K562 (cell line): Measurements from ENCODE around the gene PSRC1. TPM values are rescaled to one million over a fixed set of nuclear protein-coding genes. Genes with fewer than 3 reads are reported as not detected.

Experiments
- E2F1 ChIP-seq: sonication (generic); formaldehyde crosslinking; IDR thresholded peaks from 2 replicates; pipeline ENCODE4 v1.8.1; 2023; ENCODE audit warnings: mild to moderate bottlenecking, missing genetic modification reagents, moderate library complexity
- FOXJ2 ChIP-seq: fragments of 200-800 bp; sonication (Bioruptor generic); IDR thresholded peaks from 2 replicates; pipeline ENCODE4 v1.6.1; 2016; ENCODE audit warnings: missing genetic modification characterization, missing compliant biosample characterization
- KDM5B ChIP-seq: fragments of 200-600 bp; sonication (generic); IDR thresholded peaks from 2 replicates; pipeline ENCODE4 v1.6.1; 2012; ENCODE audit warnings: low read depth, mild to moderate bottlenecking, moderate library complexity, low read length, control low read depth, inconsistent platforms; ENCODE audit not compliant: insufficient replicate concordance
- NEUROD1 ChIP-seq: fragments of 150-350 bp; IDR thresholded peaks from 2 replicates; pipeline ENCODE4 v1.6.1; 2014; ENCODE audit warnings: borderline replicate concordance, low read length, low read depth; ENCODE audit not compliant: partially characterized antibody
- PHF20 ChIP-seq: fragments of 450-650 bp; IDR thresholded peaks from 2 replicates; pipeline ENCODE4 v1.6.1; 2018; ENCODE audit not compliant: partially characterized antibody
- POLR2AphosphoS2 ChIP-seq: IDR thresholded peaks from 2 replicates; pipeline ENCODE4 v1.6.1; 2012; ENCODE audit warnings: low read length, improper control_type of control experiment
- POLR2AphosphoS5 ChIP-seq: IDR thresholded peaks from 2 replicates; pipeline ENCODE4 v1.6.1; 2011; ENCODE audit warnings: mild to moderate bottlenecking, low read depth, low read length, moderate library complexity; ENCODE audit not compliant: control insufficient read depth, insufficient read depth
- POLR2B ChIP-seq: fragments of 450-650 bp; IDR thresholded peaks from 2 replicates; pipeline ENCODE4 v1.6.1; 2018; ENCODE audit warnings: low read depth; ENCODE audit not compliant: partially characterized antibody
- PRDM10 ChIP-seq: fragments of 450-650 bp; IDR thresholded peaks from 2 replicates; pipeline ENCODE4 v1.6.1; 2018; ENCODE audit not compliant: partially characterized antibody
- PTBP1 ChIP-seq: fragments of 200-400 bp; formaldehyde crosslinking; IDR thresholded peaks from 2 replicates; pipeline ENCODE4 v1.6.1; 2017; ENCODE audit warnings: low read depth, low read length
- PYGO2 ChIP-seq: fragments of 450-650 bp; IDR thresholded peaks from 2 replicates; pipeline ENCODE4 v1.6.1; 2016; ENCODE audit warnings: mild to moderate bottlenecking, missing genetic modification characterization, moderate library complexity, missing compliant biosample characterization
- RB1 ChIP-seq: fragments of 450-650 bp; IDR thresholded peaks from 2 replicates; pipeline ENCODE4 v1.6.1; 2017; ENCODE audit warnings: low read depth, mild to moderate bottlenecking
- RBM17 ChIP-seq: fragments of 200-400 bp; formaldehyde crosslinking; IDR thresholded peaks from 2 replicates; pipeline ENCODE4 v1.6.1; 2017; ENCODE audit warnings: low read depth, mild to moderate bottlenecking, low read length, borderline replicate concordance
- SIN3B ChIP-seq: fragments of 450-650 bp; IDR thresholded peaks from 2 replicates; pipeline ENCODE4 v1.6.1; 2017; ENCODE audit warnings: low read depth, mild to moderate bottlenecking, moderate library complexity
- SMAD2 ChIP-seq: fragments of 150-350 bp; IDR thresholded peaks from 2 replicates; pipeline ENCODE4 v1.6.1; 2014; ENCODE audit warnings: low read depth, mild to moderate bottlenecking, low read length
- UBTF ChIP-seq, 2 experiments: IDR thresholded peaks; 2 replicates each; pipeline ENCODE4 v1.6.1; 2012; ENCODE audit warnings: improper control_type of control experiment in 2 of 2, low read depth in 2 of 2, low read length in 2 of 2, borderline replicate concordance in 1 of 2
- ZFX ChIP-seq: sonication (generic); formaldehyde crosslinking; IDR thresholded peaks from 2 replicates; pipeline ENCODE4 v1.8.0; 2022; ENCODE audit warnings: mild to moderate bottlenecking, missing genetic modification reagents, moderate library complexity
- ZNF274 ChIP-seq: IDR thresholded peaks from 2 replicates; pipeline ENCODE4 v1.6.1; 2011; ENCODE audit warnings: low read depth, mild to moderate bottlenecking, low read length, moderate library complexity, borderline replicate concordance
- ZNF511 ChIP-seq: sonication (generic); formaldehyde crosslinking; IDR thresholded peaks from 2 replicates; pipeline ENCODE4 v1.8.0; 2022; ENCODE audit warnings: mild to moderate bottlenecking, missing genetic modification reagents
- polyA plus RNA-seq, 8 experiments: library from polyadenylated mRNA; depleted of rRNA in 4 of 8; stranded (reverse) in 5 of 8; unstranded in 3 of 8; fragments of >200 nt; fragmentation: Nextera tagmentation in 2 of 8; fragmentation: Illumina TruSeq in 1 of 8; extraction: Ambion mirVana in 2 of 8; extraction: Trizol in 1 of 8; gene quantifications; 2 replicates each; pipeline versions ENCODE4 v1.2.1 to v1.2.3, GENCODE V29; 2011 to 2014; ENCODE audit warnings: inconsistent platforms in 1 of 8, missing spikeins in 1 of 8
- total RNA-seq, 7 experiments: library from RNA; depleted of rRNA in 6 of 7; stranded (reverse); fragments of >200 nt in 6 of 7; fragmentation: Illumina TruSeq in 2 of 7; extraction: Trizol in 2 of 7; gene quantifications; 2 replicates each; pipeline versions ENCODE4 v1.2.1 to v1.2.3, GENCODE V29; 2011 to 2021; ENCODE audit warnings: low replicate concordance in 1 of 7

PSRC1 gene
- total and polyA plus RNA-seq, 9 of the 15 experiments (the other 6 are each of a cell fraction or from before 2014, with no cell fraction given), result 6.5 to 65.2 (median 39.3) TPM

GRCh38 chr1:109263597-109264378, 19.2 kb downstream of the PSRC1 start (continued):
- no peak for TF ChIP-seq PRDM10
- TF ChIP-seq UBTF (IDR thresholded peaks at IDR 0.05; ENCODE audit: borderline replicate concordance in 1 of 2, low read depth in 2 of 2, low read length in 2 of 2), result peak; percentile 59 to 79; a peak in 2 of 4 replicates
- no peak for TF ChIP-seq FOXJ2 (tag)
- peak; percentile 96 for TF ChIP-seq E2F1 (CRISPR knock-in tag)
- peak; percentile 91 for TF ChIP-seq RB1
- no peak for TF ChIP-seq POLR2AphosphoS5
- no peak; the same call in 1 of the 2 replicates for TF ChIP-seq SIN3B
- no peak for TF ChIP-seq KDM5B
- no peak for TF ChIP-seq PHF20
- TF ChIP-seq POLR2AphosphoS2, result no peak
- no peak for TF ChIP-seq ZFX
- TF ChIP-seq POLR2B, result no peak
- no peak for TF ChIP-seq PYGO2 (tag)
- TF ChIP-seq PTBP1, result no peak
- peak; percentile 82 for TF ChIP-seq ZNF511 (CRISPR knock-in tag)
- peak; percentile 39 for TF ChIP-seq NEUROD1
- TF ChIP-seq ZNF274, result no peak
- TF ChIP-seq RBM17, result no peak
- no peak for TF ChIP-seq SMAD2
